Hematopoietic multipotent progenitor cell treated with erythropoietin and hydrocortisone succinate and interleukin-3 and kit ligand, for 17 days (in vitro differentiated cells): ENCODE measurements around the gene GTF3C1.

Experiments
- DNase-seq: peaks from one replicate; pipeline ENCODE4 v3.0.0-alpha.2; 2015; ENCODE audit warnings: low spot score

GTF3C1 gene

DNA sequence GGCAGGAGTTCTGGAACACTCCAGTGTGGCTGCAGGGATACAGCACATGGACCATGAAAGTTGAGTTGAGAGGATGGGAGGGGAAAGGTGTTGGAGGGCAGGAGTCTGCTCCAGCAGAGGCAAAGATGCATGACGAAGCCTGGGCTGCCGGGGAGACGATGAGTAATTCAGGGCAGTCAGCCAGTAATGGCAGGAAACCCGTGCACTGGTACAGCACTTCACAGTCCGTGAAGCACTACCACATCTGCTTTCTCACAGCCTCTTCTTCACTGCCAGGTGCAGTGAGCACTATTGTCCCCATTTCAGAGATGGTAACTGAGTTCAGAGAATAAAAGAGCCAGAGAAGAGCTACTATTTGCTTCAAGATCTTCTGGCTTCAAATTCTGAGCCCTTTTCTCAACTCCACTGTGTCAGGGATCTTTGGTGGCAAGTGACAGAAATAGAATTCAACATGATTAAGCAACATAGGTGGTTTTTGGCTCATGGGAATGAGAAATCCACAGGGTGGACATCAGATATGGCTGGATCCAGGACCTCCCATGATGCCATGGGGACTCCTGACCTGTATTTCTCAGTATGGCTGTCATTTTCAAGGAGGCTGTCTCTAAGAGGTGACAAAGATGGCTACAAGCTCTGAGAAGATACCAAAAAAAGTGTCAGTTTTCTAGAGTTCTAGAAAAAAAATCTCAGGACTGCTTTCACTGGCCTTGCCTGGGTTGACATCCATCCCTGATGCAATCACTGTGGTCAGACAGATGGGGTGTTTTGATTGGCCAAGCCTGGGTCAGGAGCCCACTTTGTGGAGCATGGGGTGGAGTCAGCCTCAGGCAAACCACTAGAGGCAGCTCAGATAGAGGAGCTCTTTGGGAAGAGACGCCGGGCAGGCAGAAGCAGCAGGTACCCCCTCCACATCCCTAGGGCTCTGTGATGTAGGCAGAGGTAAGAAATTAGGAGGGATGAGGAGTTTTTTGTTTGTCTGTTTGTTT, 123.0 kb downstream of the GTF3C1 start:
- no peak for DNase-seq

- DNase-seq, result no peak
These were observed 123.8 kb downstream of the GTF3C1 start for GRCh38 chr16:27425961-27426360.

- DNase-seq, result no peak
These were observed 124.8 kb downstream of the GTF3C1 start for GRCh38 chr16:27424772-27425498.

- no peak for DNase-seq
These were observed 127.6 kb downstream of the GTF3C1 start for GRCh38 chr16:27421961-27422740.

GRCh38 chr16:27417047-27417671, 132.6 kb downstream of the GTF3C1 start:
- no peak for DNase-seq

DNA sequence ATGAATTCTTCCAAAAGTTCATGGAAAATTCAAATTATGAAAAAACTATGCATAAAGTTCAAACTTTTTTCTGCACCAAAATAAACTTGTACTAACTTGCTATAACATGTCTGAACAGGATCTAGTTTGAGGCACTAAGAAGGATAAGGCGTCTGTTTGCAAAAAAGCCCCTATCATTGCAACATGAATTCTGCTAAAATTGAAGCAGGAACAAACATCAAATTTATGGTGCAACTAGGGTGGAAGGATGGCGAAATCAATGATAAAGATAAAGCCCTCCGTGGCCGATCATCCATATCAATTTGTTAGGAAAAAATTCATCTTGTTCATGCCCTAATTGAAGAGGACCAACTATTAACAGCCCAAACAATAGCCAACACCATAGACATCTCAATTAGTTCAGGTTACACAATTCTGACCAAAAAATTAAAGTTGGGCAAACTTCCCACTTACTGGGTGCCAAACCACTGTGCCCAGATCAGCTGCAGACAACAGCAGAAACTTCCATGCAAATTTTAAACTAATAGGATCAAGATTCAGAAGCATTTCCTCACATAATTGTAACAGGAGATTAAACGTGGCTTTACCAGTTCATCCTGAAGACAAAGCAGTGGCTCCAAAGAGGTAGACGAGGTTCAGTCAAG, 134.8 kb downstream of the GTF3C1 start:
- DNase-seq, result no peak

DNA sequence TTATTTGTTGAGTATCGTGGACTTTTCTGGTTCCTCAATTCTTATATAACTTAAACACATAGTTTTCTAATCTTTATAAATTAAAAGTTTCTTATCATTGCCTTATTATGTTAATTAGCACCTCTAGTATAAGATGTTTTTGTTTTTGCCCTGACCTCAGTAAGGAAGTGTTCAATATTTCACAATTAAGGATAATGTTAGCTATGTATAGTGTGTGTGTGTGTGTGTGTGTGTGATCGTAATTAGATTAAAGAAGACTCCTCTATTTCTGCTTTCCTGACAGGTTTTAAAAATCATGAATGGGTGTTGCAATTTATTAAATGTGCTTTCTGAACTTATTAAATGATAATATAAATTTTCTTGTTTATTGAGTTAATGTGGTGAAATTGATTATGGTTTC, 135.8 kb downstream of the GTF3C1 start:
- DNase-seq, result no peak

DNA sequence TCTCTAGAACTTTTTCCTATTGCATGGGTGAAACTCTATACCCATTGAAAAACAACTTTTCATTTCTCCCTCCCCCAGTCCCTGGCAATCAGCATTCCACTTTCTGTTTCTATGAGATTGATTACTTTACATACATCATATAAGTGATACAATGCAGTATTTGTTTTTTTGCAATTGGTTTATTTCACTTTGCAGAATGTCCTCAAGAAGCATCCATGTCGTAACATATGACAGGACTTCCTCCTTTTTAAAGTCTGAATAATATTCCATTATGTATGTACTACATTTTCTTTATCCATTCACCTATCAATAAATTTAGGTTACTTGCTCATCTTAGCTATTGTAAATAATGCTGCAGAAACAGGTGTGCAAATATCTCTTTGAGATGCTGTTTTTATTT, 139.0 kb downstream of the GTF3C1 start:
- DNase-seq, result no peak
